HG02678 (cell line): Measurements from ENCODE around the gene MRFAP1L1.
"Not testable (repeated sequence)": the region's sequence is repeated elsewhere in the genome, so short reads cannot be mapped to it uniquely, and the experiment has no call there.

ENCODE experiments used
- ATAC-seq: cut with Tn5 transposase; IDR thresholded peaks from one replicate; pipeline ENCODE4 v1.9.1; 2021; ENCODE audit warnings: mild to moderate bottlenecking, moderate library complexity; ENCODE audit not compliant: unreplicated experiment

MRFAP1L1 gene

GRCh38 chr4:6692379-6692778, 17.3 kb downstream of the MRFAP1L1 start:
- ATAC-seq: no peak

DNA sequence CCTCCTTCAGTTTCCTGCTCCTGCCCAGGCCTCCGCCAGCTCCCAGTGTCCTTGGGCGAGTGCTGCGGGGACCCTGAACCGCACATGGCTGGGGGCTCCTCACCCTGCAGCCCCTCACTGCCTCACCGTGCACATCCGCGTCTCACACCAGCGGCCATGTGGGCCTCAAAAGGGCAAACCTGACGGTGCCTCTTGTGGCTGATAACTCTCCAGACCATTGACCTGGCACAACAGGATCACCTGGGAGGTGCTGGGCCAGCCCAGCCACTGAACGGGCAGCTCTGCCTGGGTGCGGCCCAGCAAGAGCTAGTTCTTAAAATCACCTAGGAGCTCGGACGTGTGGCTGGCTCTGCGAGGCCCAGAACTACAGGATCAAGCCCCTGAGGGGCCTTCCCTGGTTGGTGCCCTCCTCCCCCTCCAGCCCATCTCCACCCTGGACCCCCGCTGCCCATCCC, 20.1 kb downstream of the MRFAP1L1 start:
- ATAC-seq: no peak

- ATAC-seq: peak; percentile 93
Observed at GRCh38 chr4:6688879-6689505, 20.7 kb downstream of the MRFAP1L1 start.

DNA sequence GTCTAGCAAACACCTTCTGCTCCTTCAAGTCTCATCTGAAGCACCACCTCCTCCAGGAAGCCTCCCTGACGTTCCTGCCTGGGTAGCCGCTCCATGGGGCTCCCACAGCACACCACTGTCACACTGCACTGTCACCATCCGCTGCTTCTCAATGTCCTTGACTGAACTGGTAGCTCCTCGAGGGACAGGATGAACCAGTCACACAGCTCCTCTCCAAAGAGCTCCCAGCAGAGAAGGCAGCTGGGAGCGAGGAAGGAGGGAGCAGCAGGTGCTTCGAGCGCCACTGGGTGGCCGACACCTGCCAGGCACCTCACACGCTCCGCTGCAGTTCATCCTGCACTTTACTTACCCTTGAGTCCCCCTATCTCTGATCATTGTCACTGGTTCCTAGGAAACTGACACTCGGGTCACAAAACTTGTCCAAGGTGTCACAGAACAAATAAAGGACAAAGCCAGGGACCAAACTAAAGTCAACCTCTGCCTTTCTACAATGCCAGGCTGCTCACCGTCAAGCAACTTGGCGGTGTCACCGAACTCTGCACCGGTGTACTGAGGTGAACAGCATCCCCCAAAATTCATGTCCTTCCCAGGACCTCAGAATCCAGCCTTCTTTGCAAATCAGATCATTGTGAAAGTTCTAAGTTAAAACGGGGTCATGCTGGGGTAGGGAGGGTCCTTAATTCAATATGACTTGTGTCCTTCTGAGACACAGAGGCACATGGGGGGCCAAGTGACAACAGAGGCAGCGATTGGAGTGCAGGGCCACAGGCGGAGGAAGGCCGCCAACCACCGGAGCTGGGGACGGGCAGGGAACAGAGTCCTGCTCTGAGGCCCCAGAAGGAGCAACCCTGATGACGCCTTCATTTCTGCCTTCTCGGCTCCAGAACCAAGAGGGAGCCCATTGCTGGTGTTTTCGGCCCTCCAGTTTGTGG, 21.5 kb downstream of the MRFAP1L1 start:
- no peak for ATAC-seq

- ATAC-seq: no peak
Observed at GRCh38 chr4:6686104-6686787, 23.4 kb downstream of the MRFAP1L1 start.

DNA sequence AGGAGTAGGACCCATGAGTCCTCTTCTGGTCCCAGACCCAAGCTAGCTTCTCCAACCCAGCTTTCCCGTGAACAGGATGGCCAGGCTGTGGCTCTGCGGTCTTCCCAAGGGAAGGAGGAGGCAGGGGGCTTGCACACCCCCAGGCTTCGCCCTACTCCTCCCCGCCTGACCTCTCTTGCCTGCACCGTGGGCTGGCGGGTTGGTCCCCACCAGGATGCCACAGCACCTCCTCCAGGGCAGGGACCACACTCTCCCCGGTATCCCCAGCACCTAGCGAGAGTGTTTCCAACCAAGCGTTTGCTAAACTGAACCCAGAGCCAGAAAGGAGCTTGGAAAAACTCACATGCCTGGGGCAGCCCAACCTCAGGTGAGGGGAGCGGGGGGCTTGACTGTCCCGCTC, 25.0 kb downstream of the MRFAP1L1 start:
- no peak for ATAC-seq

GRCh38 chr4:6682862-6683590, 26.6 kb downstream of the MRFAP1L1 start:
- no peak for ATAC-seq

DNA sequence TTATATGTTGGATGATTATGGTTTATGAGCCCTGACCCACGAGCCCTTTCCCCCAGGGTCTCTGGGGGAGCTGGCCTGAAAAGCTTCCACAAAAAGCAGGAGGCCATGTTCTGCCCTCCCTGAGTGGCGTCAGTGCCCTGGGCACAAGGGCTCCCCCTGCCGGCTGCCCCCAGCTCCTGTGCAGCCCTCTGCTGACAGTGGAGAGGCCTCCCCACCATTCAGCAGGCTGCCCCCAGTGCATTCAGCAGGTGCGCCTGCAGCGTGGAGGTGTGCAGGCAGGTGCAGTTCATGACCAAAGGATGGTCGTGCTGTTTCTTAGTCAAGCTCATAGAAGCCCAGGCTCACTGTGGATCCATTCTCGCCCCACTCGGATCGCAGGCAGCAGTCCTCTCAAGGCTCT, 28.5 kb downstream of the MRFAP1L1 start:
- no peak for ATAC-seq

DNA sequence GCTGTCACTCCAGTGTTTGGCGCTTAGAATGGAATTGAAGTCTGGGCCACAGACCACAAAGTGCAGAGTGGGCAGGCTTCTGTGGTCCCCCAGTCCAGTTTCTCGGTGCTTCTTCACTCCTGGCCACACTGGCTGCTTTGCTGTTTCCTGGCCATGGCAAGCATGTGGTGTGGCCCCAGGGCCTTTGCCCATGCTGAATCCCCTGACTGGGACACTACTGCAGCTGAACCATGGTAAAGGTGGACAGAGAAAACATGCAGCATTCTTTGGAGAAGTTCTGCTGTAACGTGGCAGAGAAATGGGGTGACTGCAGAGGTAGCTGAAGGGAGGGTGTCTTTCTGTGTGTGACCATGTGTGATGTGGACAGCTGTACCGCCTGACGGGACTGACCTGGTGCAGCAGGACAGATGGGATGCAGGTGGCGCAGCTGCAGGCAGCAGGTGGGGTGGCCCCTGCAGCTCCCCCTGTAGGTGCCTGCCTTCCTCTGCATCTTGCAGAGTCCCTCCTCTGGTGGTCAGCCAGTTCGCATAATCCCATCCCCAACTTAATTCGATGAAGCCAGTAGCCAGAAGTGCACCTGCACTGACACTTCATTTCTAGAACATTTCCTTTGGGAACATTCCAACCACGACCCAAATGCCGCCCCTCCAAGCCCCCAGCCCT, 29.2 kb downstream of the MRFAP1L1 start:
- no peak for ATAC-seq

DNA sequence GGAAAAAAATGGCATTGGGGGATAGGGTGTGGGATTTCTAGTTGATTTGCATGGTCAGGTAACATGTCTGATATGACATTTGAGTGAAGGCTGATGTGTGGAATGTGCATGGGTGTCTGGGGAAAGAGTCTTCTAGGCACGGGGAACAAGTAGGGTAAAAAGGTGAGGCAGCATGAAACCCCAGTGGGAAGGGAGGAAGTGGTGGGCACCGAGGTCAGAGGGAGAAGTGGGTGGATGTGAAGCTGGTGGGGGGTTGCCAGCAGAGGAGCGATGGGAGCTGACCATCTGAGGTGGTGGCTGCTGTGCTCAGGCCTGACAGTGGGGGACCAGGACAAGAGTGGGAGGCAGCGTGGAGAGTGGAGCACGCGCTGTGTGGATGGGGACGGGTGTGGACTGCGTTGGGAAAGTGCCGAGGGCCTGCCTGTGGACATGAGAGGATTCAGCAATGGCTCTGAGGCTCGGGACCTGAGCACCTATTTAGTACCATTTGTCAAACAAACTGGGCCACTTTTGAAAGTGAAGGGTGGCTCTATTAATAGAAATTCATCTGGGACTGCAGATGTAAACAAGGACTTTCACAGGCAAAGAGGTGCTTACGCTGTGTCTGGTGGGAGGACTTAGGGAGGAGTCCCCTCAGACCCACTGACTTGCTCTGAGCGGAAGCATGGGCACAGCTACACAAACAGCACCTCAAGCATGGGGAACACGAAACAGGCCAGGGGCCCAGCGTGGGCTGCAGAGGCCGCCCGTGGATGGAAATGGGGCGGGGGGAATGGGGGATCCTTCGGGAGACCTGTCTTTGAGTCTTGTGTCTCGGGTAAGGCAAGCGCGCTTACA, 32.7 kb downstream of the MRFAP1L1 start:
- ATAC-seq: no peak

DNA sequence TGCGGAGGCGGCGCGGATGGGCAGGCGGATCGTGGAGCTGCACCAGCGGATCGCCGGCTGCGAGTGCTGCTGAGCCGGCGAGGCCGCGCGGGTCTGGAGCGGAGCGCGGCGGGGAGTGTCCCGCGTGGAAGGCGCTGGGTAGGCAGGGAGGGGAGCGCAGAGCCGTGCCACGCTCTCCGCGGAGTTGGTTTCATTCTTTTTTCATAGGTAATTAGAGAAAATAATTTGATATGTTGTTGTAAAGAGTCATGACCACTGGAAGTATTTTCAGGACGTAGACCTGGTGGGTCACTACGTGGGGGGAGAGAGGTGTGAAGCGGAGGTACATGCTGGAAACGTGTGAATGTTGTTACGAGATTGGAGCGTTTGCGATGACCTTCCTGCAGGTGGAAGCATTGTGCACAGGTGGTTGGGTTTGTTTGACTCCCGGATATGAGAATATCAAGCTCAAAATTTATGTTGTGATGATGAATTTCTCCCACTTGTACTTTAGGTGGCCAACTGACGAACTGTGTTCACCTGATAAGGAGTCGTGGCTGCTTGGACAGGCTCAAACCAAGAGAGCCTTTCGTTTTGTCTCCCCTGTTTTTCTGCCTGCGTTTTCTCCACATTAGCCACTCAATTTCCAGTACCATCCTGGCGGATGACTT, 35.0 kb downstream of the MRFAP1L1 start:
- peak; percentile 39 for ATAC-seq

DNA sequence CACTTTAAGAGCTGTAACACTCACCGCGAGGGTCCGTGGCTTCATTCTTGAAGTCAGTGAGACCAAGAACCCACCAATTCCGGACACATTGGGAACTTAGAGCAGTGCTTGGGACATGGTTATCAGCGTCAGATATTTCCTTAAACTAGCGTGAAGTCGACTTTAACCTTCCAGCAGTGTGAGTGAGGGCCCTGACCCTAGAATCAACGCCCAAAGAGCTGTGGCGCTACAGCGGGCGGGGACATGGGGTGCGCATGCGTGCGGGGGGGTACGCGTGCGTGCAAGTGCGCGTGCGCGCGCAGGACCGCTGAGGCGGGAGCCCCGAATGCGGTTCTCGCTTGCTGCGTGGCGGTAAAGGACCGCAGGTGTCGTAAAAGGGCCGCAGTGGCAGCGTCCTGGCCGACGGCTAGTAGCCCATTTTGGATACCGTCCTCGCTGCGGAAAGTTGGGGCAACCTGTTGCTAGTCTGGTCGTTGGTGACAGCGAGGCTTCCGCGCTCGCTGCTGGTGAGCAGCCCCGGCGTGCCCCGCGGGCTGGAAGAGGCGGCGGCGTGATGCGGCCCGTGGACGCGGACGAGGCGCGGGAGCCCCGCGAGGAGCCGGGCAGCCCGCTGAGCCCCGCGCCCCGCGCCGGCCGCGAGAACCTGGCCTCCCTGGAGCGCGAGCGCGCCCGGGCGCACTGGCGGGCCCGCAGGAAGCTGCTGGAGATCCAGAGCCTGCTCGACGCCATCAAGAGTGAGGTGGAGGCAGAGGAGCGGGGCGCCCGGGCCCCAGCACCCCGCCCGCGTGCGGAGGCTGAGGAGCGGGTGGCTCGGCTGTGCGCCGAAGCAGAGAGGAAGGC, 35.8 kb downstream of the MRFAP1L1 start:
- ATAC-seq: peak; percentile 77

- not testable (repeated sequence) for ATAC-seq
Observed at GRCh38 chr4:6673191-6673659, 36.4 kb downstream of the MRFAP1L1 start.

DNA sequence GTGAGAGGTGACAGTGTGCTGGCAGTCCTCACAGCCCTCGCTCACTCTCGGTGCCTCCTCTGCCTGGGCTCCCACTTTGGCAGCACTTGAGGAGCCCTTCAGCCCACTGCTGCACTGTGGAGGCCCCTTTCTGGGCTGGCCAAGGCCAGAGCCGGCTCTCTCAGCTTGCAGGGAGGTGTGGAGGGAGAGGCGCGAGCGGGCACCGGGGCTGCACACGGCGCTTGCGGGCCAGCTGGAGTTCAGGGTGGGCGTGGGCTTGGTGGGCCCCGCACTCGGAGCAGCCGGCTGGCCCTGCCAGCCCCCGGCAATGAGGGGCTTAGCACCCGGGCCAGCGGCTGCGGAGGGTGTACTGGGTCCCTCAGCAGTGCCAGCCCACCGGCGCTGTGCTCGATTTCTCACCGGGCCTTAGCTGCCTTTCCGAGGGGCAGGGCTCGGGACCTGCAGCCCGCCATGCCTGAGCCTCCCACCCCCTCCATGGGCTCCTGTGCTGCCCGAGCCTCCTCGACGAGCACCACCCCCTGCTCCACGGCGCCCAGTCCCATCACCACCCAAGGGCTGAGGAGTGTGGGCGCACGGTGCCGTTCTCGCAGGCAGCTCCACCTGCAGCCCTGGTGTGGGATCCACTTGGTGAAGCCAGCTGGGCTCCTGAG, 37.0 kb downstream of the MRFAP1L1 start:
- not testable (repeated sequence) for ATAC-seq

DNA sequence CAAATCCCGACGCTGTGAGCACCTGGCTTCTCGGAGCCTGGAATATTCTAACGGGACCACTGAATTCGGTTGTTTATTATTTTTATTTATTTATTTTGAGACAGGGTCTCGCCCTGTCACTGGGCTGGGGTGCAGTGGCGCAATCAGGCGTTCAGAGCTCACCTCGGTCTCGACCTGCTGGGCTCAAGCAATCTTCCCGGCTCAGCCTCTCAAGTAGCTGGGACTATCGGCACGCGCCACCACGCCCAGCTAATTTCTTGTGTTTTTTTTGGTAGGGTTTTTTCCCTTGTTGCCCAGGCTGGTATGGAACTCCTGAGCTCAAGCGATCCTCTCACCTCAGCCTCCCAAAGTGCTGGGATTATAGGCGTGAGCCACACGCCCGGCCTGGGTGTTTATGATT, 37.5 kb downstream of the MRFAP1L1 start:
- ATAC-seq: no peak

DNA sequence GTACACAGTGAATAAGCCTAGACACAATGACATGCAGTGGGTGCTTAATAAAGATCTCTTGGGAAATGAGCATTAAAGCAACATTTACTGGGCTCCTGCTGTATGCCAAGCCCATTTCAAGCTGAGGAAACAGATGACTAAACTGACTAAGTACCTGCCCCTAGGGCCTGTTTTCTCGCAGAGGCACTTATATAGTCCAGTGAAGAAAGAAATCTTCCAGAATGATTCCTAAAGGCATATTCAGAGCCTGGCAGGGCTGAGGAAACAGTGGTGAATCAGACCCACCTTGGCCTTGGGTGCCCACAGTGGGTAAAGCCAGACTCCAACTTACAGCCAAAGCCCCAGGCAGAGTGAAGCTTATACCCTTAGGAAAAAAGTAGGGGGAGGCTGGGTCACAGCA, 38.0 kb downstream of the MRFAP1L1 start:
- ATAC-seq: no peak

GRCh38 chr4:6668391-6668790, 41.3 kb downstream of the MRFAP1L1 start:
- ATAC-seq: no peak

GRCh38 chr4:6665320-6665654, 44.4 kb downstream of the MRFAP1L1 start:
- ATAC-seq: no peak
